ENCODE results near the gene CD247.

Gene CD247

DNA sequence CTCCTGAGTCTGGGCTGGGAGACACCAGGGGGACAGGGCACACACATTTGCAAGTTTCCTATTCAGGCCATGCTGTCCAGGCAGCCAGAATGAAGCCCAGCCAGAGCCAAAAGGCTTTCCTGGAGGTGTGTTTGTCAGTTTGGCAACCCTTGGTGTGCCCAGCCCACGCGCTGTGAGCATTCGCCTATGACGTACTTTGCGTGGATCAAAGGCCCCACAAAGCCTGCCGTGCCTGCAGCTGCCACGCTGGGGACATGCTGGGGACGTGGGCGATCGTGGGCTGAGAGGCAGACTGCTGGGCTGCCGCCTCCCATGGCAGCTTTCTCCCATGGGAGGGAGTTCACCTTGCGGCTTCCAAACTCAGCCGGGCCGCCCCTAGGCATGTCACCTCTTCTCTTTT lies 57.5 kb downstream of the CD247 start:
- no peaks in the 10 kb centered on the region for H3K36me3 ChIP-seq (ENCODE audit: insufficient read depth, low read length)
- no peak overlapping the region for H3K9ac ChIP-seq (ENCODE audit: low read depth, low read length)
- H3K9me3 ChIP-seq (ENCODE audit: control insufficient read depth, insufficient read depth, low read length), result no peaks in the 10 kb centered on the region
- peaks cover 26% of the 10 kb centered on the region for H3K4me1 ChIP-seq (ENCODE audit: insufficient read depth, low read length)

DNA sequence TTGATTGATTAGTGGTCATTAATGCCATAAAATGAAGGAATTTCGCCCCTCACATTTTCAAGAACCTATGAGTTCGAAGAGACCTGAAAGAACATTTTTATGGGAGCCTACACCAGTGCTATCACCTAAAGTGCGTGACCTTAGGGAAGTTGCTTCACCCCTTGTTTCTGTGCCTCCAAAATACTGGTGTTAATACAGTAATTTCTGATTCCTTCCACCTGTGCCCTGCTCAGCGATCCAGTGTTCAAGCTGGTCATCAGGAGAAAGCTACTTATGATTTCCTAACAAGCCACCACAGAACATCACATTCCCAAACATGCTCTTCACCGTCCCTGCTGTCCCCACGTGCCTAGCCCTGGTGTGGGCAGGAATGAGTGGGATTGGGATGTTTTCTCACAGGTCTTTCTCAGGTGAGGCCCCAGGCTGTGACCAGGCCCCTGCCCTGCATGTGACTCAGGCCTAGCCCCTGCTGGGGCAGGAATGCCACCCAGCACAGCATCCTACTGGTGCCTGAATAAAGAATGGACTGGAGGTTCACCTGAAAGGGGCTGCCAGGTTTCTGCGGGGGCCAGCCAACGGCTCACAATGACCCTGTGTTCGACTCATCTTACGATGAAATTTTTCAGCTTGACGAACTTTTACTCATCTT lies 60.3 kb downstream of the CD247 start:
- no peaks in the 10 kb centered on the region for H3K9me3 ChIP-seq (ENCODE audit: control insufficient read depth, insufficient read depth, low read length)
- H3K9ac ChIP-seq (ENCODE audit: low read depth, low read length), result no peak overlapping the region
- no peaks in the 10 kb centered on the region for H3K36me3 ChIP-seq (ENCODE audit: insufficient read depth, low read length)
- peaks cover 14% of the 10 kb centered on the region for H3K4me1 ChIP-seq (ENCODE audit: insufficient read depth, low read length)

DNA sequence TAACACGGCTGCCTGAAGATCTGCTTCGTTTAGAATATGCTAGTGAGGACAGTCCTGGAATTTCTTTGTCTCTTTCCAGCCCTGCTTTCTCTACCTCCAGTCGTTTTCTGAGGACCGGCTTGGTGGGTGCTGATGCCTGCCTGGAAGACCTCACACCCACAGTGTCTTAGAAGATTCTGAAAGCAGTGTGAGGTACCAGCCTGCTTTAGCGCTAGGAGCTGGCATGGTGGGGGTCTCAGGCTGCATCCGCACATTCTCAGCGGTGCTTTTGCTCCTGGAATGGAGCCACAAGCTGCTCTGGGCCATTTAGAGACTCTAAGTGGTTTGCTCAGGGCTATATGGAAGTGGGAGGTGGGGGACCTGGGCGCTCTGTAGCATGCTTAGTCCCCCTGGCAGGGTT lies 61.4 kb downstream of the CD247 start:
- H3K9me3 ChIP-seq (ENCODE audit: control insufficient read depth, insufficient read depth, low read length), result no peaks in the 10 kb centered on the region
- H3K4me1 ChIP-seq (ENCODE audit: insufficient read depth, low read length), result peaks cover 14% of the 10 kb centered on the region
- H3K36me3 ChIP-seq (ENCODE audit: insufficient read depth, low read length), result no peaks in the 10 kb centered on the region
- no peak overlapping the region for H3K9ac ChIP-seq (ENCODE audit: low read depth, low read length)

DNA sequence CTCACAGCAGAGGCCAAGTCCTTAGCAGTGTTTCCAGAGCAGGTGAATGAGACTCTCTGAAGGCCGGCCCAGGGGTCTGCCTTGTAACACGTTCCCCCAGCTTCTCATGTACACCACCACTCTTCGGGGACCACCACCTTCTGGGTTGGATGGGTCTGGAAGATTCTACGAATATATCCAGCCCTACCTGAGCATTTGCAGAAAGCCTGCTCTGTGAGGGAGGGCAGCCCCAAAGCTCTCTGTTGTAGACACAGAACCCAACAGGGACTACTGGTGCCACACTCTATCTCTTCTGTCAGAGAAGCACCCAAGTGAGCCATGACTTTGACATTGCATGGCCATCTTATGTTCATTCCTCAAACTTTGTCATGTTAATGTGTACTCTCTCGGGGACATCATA lies 61.8 kb downstream of the CD247 start:
- no peaks in the 10 kb centered on the region for H3K36me3 ChIP-seq (ENCODE audit: insufficient read depth, low read length)
- peaks cover 14% of the 10 kb centered on the region for H3K4me1 ChIP-seq (ENCODE audit: insufficient read depth, low read length)
- H3K9me3 ChIP-seq (ENCODE audit: control insufficient read depth, insufficient read depth, low read length), result no peaks in the 10 kb centered on the region
- peak overlapping the region; percentile 57; the same call in 1 of the 2 replicates for H3K9ac ChIP-seq (ENCODE audit: low read depth, low read length)

DNA sequence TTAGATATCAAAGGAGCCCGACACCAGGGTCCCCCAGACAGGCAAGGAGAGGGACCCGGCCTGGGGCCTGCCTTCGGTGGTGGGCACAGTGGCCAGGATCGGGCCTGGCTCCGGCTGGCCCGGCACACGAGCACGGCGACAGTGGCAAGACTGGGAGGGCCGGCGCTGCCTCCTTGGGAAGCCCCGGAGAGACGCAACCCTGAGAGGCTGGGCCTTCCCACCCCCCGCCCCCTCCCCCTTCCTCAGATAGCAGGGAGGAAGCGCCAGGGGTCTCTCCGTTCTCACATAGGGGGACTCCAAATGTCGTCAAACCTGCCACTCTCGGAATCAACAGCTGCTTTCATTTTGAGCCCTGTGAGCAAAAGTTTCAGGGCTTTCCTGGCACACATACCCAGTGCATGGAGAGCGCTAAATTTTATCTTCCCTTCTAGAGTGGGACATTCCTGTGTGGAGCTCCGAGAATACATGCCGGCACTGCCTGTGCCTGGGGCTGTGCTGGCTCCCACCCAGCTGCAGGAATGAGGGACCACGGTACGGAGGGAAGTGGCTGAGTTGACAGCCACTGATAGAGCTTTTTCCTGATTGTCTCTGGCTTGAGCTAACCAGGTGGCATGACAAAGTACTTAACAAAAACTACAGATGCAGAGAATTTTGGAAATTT lies 62.4 kb downstream of the CD247 start:
- peaks cover 14% of the 10 kb centered on the region for H3K4me1 ChIP-seq (ENCODE audit: insufficient read depth, low read length)
- peak overlapping the region; percentile 57; the same call in 1 of the 2 replicates for H3K9ac ChIP-seq (ENCODE audit: low read depth, low read length)
- no peaks in the 10 kb centered on the region for H3K9me3 ChIP-seq (ENCODE audit: control insufficient read depth, insufficient read depth, low read length)
- no peaks in the 10 kb centered on the region for H3K36me3 ChIP-seq (ENCODE audit: insufficient read depth, low read length)

DNA sequence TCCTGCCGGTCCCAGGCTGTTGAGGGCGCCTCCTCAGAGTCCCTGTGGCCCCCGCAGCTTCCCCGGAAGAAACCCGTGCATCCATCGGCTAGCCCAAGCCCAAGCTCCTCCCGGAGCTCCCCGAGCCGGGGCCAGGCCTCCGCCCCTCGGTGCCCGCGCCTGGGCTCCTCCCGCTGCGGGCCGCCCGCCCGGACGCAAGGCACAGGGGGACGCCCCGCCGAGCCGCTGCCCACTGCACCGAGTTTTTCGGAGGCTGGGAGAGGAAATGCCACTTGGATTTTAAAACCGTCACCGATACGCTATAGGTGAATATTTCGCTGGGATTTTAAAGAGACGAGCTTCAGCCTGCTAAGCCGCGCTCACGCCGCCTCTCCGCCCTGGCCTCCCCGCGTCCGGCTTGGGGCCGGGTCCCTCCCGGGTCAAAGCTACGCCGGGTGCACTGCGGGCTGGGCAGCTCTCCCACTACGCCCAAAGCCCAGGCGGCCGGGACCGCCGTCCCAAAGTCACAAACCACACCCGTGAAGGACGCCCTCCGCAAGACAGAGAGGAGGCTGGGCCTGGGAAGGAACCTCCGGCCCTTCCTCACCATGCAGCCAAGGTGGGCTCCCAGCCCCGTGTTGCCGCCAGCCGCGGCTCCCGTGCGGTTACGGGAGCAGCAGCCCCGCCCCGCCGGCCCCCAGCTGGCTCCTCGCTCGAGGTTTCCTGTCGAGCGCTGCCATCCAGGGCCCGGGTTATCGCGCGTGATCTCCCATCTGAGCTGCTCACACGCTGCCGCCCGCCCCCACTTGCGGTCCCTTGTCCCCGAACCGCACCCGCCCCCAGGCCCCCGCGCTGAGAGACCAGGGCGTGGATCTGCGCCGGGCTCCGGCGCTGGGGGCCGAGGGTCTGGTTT lies 63.2 kb downstream of the CD247 start:
- Histone ChIP-seq H3K36me3 (ENCODE audit: insufficient read depth, low read length) (no peaks in the 10 kb centered on the region), H3K9ac (ENCODE audit: low read depth, low read length) (peak overlapping the region; percentile 57), H3K4me1 (ENCODE audit: insufficient read depth, low read length) (peaks cover 14% of the 10 kb centered on the region), H3K9me3 (ENCODE audit: control insufficient read depth, insufficient read depth, low read length) (no peaks in the 10 kb centered on the region)

DNA sequence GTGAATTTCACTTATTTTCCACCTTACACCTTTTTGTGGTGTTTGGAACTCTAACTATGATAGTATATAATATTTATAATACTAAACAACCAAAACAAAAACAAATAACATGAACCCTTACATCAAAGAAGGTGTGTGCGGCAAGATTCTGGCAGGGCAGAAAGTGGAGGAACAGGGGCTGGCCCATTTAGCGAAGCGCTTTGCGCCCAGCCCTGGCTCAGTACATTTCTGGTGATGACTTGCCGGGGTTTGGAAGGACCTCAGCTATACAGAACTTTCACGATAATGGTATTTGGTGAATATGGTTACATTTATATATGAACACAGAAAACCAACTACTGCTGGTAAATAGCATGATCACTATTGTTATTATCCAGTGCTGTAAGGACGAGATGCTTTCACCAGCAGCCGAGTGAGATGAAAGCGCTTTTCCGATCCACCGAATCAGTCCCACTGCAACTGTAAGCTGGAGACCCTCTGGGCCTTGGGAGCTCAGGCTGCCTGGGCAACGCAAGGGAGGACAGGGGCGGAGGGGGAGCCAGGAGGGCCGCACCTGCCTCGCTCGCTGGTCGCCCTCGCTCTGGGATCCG lies 63.9 kb downstream of the CD247 start:
- Histone ChIP-seq H3K36me3 (ENCODE audit: insufficient read depth, low read length) (no peaks in the 10 kb centered on the region), H3K9ac (ENCODE audit: low read depth, low read length) (peak overlapping the region; percentile 57), H3K4me1 (ENCODE audit: insufficient read depth, low read length) (peaks cover 14% of the 10 kb centered on the region), H3K9me3 (ENCODE audit: control insufficient read depth, insufficient read depth, low read length) (no peaks in the 10 kb centered on the region)

DNA sequence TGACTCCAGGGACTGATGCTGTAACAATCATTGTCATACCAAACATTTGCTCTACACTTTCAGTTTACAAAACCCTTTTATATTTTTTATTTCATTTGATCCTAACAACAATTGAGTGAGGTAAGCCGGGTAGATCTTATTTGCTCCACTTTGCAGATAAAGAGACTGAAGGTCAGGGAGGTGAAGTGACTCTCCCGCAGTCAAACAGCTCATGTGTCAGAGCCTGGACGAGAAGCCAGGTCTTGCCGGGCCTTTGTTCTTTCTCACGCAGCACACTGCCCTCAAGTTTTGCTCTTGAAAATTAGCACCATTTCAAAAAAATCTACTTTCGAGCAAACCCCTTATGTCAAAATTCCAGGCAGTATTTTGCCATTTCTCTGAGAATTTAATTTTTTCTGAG lies 65.2 kb downstream of the CD247 start:
- Histone ChIP-seq H3K4me1 (ENCODE audit: insufficient read depth, low read length) (peaks cover 16% of the 10 kb centered on the region), H3K36me3 (ENCODE audit: insufficient read depth, low read length) (no peaks in the 10 kb centered on the region), H3K9me3 (ENCODE audit: control insufficient read depth, insufficient read depth, low read length) (no peaks in the 10 kb centered on the region), H3K9ac (ENCODE audit: low read depth, low read length) (no peak overlapping the region)

DNA sequence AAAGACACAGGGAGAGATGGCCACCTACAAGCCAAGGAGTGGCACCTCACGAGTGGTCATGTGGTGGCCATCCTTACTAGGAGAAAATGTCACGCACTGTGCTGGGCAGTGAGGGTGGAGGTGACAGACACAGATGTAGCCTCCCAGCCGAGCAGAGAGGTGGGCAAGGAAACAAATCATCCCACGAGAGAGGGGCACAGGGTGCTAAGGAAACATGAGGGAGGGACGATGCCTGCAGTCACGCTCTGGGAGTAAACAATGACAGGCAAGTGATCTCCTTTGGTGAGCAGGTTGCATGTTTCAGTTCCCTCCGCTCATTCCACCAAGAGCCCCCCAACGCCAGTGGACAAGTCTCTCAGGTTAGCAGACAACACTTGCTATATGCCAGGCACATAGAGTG lies 65.8 kb downstream of the CD247 start:
- Histone ChIP-seq H3K9me3 (ENCODE audit: control insufficient read depth, insufficient read depth, low read length) (no peaks in the 10 kb centered on the region), H3K4me1 (ENCODE audit: insufficient read depth, low read length) (peaks cover 15% of the 10 kb centered on the region), H3K9ac (ENCODE audit: low read depth, low read length) (no peak overlapping the region), H3K36me3 (ENCODE audit: insufficient read depth, low read length) (no peaks in the 10 kb centered on the region)

DNA sequence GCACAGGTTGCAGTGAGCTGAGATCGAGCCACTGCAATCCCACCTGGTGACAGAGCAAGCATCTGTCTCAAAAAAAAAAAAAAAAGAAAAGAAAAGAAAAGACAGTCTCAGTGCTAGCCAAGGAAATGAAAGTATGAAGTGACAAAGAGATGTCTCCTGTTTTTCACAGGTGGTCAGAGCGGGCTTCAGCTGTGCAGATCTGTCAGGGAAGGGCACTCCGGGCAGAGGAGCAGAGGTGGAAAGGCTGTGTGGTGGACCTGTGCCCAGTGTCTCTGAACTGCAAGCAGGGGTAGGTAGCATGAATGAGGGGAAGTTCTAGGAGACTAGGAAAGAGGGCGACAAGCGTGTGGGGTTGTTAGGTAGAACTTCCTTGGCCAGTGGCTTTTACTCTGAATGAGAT lies 67.5 kb downstream of the CD247 start:
- H3K36me3 ChIP-seq (ENCODE audit: insufficient read depth, low read length), result no peaks in the 10 kb centered on the region
- no peak overlapping the region for H3K9ac ChIP-seq (ENCODE audit: low read depth, low read length)
- no peaks in the 10 kb centered on the region for H3K9me3 ChIP-seq (ENCODE audit: control insufficient read depth, insufficient read depth, low read length)
- H3K4me1 ChIP-seq (ENCODE audit: insufficient read depth, low read length), result 0 out of 2 replicates have a peak, but pooled peaks cover 10% of the 10 kb centered on the region

DNA sequence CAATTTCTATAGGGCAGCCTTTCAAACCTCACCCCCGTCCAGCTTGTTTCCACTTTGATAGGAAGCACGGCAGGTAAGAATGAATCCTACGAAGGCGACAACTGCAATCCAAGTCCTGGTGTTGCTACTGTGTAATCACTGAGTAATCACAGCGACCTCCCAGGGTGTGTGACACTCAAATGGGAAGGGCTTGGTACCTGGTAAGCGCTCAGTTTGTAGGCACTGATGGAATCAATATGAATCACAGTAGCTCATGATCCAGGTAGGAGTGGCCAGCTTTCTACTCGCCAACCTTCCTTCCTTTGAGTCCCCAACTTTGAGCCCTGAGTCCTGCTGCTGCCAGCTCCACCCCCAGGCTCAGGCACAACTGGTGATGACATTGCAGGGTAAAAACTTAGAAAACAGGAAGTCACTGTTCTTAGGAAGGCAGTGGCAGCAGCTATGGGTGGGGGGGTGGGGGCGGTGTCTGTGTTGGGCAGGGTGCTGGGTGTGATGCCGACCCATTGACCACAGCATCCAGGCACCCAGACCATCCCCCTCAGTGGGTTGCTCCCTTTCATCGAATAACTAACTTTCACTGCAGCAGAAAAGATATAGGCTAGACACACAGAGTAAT lies 70.7 kb downstream of the CD247 start:
- Histone ChIP-seq H3K36me3 (ENCODE audit: insufficient read depth, low read length) (no peaks in the 10 kb centered on the region), H3K9ac (ENCODE audit: low read depth, low read length) (no peak overlapping the region), H3K4me1 (ENCODE audit: insufficient read depth, low read length) (0 out of 2 replicates have a peak, but pooled peaks cover 10% of the 10 kb centered on the region), H3K9me3 (ENCODE audit: control insufficient read depth, insufficient read depth, low read length) (no peaks in the 10 kb centered on the region)

DNA sequence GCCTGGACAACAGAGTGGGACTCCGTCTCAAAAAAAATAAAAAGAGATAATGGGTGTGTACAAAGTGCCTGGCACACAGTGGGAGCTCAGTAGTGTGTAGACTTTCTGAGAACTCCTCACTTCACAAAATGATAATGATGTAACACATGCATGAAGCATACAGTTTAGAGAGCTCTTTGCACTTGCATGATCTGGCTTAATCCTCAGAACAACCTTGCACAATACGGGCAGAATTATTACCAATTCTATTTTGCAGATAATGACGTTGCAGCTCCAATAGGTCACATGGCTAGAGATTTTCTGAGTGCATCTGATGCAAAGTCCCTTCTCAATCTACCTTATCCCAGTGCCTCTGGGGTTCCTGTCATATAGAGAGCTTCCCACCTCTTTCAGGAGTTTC lies 71.4 kb downstream of the CD247 start:
- no peak overlapping the region for H3K9ac ChIP-seq (ENCODE audit: low read depth, low read length)
- H3K4me1 ChIP-seq (ENCODE audit: insufficient read depth, low read length), result 0 out of 2 replicates have a peak, but pooled peaks cover 10% of the 10 kb centered on the region
- no peaks in the 10 kb centered on the region for H3K9me3 ChIP-seq (ENCODE audit: control insufficient read depth, insufficient read depth, low read length)
- no peaks in the 10 kb centered on the region for H3K36me3 ChIP-seq (ENCODE audit: insufficient read depth, low read length)

DNA sequence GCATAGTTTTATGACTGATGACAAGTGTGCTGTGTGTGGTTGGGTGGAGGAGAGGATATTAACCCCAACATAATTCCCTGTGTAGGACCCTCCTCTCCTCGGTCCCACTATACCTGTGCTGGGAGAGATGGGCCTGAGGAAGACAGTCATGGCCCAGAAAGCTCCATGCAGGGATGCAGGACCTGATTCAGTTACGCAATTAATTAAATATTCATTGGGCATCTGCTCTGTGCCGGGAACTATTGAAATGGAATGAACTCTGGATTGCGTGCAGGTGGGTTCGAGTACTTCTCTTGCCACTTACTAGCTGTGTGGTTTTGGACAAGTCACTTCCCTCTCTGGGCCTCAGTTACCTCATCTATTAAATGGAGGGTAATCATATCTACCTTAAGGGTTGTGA lies 74.6 kb downstream of the CD247 start:
- Histone ChIP-seq H3K4me1 (ENCODE audit: insufficient read depth, low read length) (peaks cover 12% of the 10 kb centered on the region; the same call in 1 of the 2 replicates), H3K36me3 (ENCODE audit: insufficient read depth, low read length) (no peaks in the 10 kb centered on the region), H3K9ac (ENCODE audit: low read depth, low read length) (no peak overlapping the region), H3K9me3 (ENCODE audit: control insufficient read depth, insufficient read depth, low read length) (no peaks in the 10 kb centered on the region)
